ENCODE results near the gene SETD5.

Gene SETD5

DNA sequence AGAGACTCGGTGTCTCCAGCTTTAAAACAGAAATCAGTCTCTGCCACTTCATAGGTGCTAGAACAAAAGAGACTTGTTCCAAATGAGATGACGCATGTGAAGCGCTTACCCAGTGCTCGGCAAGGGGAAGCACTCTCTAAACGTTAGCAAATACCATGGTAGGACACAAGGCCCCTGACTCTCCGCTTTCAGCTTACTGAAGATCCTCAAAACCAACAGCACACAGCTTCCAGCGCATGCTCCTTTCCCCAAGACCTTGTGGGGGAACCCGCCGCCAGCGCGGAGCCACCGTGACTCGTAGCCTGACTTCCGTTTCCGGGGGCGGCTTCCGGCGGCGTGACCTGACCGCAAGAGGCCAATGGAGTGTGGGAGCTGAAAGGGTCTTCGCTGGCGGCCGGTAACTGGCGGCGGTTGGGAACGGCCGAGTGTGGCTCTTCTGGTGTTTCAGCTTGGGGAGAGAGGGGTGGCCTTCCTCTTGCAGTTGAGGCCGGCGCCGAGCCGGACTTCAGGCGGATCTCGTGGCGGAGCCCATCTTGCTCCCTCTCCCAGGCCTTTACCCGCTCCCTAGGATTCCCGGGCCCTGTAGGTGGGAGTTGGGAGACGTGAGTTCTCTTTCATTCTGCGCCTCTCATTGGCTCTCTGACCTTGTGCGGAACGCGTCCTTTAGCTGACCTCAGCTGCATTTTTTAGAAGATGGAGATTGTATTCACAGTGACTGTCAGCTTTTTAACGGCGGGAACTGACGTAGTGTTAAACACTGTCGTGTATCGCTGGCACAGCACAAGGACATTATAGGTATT is 34.5 kb upstream of the SETD5 start, which contains the start of gene THUMPD3:
THUMPD3 (plus strand) TSS at position 324 of the 800 bp plus-strand sequence. CDS start 2,015 bp downstream, outside the sequence.
- Histone ChIP-seq H3K27me3 (ENCODE audit: insufficient read depth, low read length, poor library complexity) (no peaks in the 10 kb centered on the region), H3K36me3 (ENCODE audit: insufficient read depth, low read length) (peaks cover 33% of the 10 kb centered on the region), H3K9ac (ENCODE audit: low read depth, low read length) (peak within 1 kb of the TSS; percentile 95), H3K79me2 (ENCODE audit: insufficient read depth, low read length) (peaks cover 47% of the 10 kb centered on the region), H3K4me2 (ENCODE audit: insufficient read depth, low read length) (peak within 1 kb of the TSS; percentile 70), H3K9me3 (ENCODE audit: insufficient read depth, low read length, severe bottlenecking) (no peaks in the 10 kb centered on the region), H3K27ac (ENCODE audit: low read length) (peak within 1 kb of the TSS; percentile 99), H3K4me3 (ENCODE audit: low read depth in 1 of 2, low read length in 2 of 2) (peak within 1 kb of the TSS; percentile 94 to 95), H3K4me1 (ENCODE audit: insufficient read depth, low read length) (peaks cover 34% of the 10 kb centered on the region), H4K20me1 (ENCODE audit: insufficient read depth, low read length) (peaks cover 3% of the 10 kb centered on the region; the same call in 1 of the 2 replicates), H2AFZ (ENCODE audit: low read depth, low read length) (peak within 1 kb of the TSS; percentile 88)
- peak; percentile 97 for ATAC-seq (ENCODE audit: insufficient read depth, low read depth)
- TF ChIP-seq, protein P1, sequence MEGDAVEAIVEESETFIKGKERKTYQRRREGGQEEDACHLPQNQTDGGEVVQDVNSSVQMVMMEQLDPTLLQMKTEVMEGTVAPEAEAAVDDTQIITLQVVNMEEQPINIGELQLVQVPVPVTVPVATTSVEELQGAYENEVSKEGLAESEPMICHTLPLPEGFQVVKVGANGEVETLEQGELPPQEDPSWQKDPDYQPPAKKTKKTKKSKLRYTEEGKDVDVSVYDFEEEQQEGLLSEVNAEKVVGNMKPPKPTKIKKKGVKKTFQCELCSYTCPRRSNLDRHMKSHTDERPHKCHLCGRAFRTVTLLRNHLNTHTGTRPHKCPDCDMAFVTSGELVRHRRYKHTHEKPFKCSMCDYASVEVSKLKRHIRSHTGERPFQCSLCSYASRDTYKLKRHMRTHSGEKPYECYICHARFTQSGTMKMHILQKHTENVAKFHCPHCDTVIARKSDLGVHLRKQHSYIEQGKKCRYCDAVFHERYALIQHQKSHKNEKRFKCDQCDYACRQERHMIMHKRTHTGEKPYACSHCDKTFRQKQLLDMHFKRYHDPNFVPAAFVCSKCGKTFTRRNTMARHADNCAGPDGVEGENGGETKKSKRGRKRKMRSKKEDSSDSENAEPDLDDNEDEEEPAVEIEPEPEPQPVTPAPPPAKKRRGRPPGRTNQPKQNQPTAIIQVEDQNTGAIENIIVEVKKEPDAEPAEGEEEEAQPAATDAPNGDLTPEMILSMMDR (IDR thresholded peaks at IDR 0.05; ENCODE audit: borderline replicate concordance, extremely low read depth, low read length, poor library complexity, severe bottlenecking): no peak
- no peak for TF ChIP-seq EZH2 (IDR thresholded peaks at IDR 0.05; ENCODE audit: borderline replicate concordance, low read depth, low read length, severe bottlenecking)
- DNase-seq: peak; percentile 93

DNA sequence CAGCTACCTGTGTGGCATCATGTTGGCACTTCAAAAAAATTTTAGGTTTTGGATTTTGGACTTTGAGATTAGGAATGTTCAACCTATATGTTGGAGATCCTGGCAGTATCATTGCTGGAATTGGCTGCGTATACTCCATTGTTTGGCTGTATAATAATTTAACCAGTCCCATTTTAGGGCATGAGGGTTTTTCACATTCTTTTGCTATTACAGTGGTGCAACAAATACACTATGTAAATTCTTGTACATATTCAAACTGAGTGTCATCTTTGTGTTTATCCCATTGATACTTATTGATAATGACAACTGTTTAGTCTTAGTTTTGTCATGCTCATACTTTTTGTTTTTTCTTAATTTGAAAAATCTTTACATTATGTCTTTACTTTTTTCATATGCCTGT is 27.9 kb upstream of the SETD5 start:
- no peak overlapping the region for H3K27ac ChIP-seq (ENCODE audit: low read length)
- no peaks in the 10 kb centered on the region for H3K9me3 ChIP-seq (ENCODE audit: insufficient read depth, low read length, severe bottlenecking)
- no peak overlapping the region for H3K9ac ChIP-seq (ENCODE audit: low read depth, low read length)
- ATAC-seq (ENCODE audit: insufficient read depth, low read depth): no peak
- TF ChIP-seq, protein P1 (IDR thresholded peaks at IDR 0.05; ENCODE audit: borderline replicate concordance, extremely low read depth, low read length, poor library complexity, severe bottlenecking): no peak
- TF ChIP-seq EZH2 (IDR thresholded peaks at IDR 0.05; ENCODE audit: borderline replicate concordance, low read depth, low read length, severe bottlenecking): no peak
- no peak overlapping the region for H2AFZ ChIP-seq (ENCODE audit: low read depth, low read length)
- H3K79me2 ChIP-seq (ENCODE audit: insufficient read depth, low read length): peaks cover 61% of the 10 kb centered on the region
- H3K4me2 ChIP-seq (ENCODE audit: insufficient read depth, low read length): no peak overlapping the region
- H3K27me3 ChIP-seq (ENCODE audit: insufficient read depth, low read length, poor library complexity): no peaks in the 10 kb centered on the region
- no peak overlapping the region for H3K4me3 ChIP-seq (ENCODE audit: low read depth in 1 of 2, low read length in 2 of 2)
- H3K36me3 ChIP-seq (ENCODE audit: insufficient read depth, low read length): peaks cover 93% of the 10 kb centered on the region
- peaks cover 6% of the 10 kb centered on the region; the same call in 1 of the 2 replicates for H4K20me1 ChIP-seq (ENCODE audit: insufficient read depth, low read length)
- DNase-seq: no peak
- peaks cover 9% of the 10 kb centered on the region for H3K4me1 ChIP-seq (ENCODE audit: insufficient read depth, low read length)

DNA sequence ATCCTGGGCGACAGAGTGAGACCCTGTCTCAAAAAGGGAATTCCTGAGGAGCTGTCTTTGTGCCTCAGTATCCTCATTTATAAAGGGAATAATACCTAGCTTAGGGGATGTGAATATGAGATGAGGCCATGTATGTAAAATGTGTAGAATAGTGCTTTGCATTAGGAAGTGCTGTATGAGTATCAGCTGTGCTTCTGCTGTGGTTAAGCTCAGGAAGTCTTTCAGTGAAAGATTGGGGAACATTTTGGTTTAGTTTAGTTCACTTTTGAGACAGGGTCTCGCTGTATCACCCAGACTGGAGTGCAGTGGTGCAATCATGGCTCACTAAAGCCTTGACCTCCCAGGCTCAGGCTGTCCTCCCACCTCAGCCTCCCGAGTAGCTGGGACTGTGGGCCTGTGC is 23.9 kb upstream of the SETD5 start:
- no peak overlapping the region for H3K27ac ChIP-seq (ENCODE audit: low read length)
- no peak overlapping the region for H2AFZ ChIP-seq (ENCODE audit: low read depth, low read length)
- H3K4me3 ChIP-seq (ENCODE audit: low read depth in 1 of 2, low read length in 2 of 2): no peak overlapping the region
- no peaks in the 10 kb centered on the region; the same call in 1 of the 2 replicates for H3K4me1 ChIP-seq (ENCODE audit: insufficient read depth, low read length)
- H3K36me3 ChIP-seq (ENCODE audit: insufficient read depth, low read length): peaks cover 95% of the 10 kb centered on the region
- H4K20me1 ChIP-seq (ENCODE audit: insufficient read depth, low read length): peaks cover 6% of the 10 kb centered on the region; the same call in 1 of the 2 replicates
- H3K27me3 ChIP-seq (ENCODE audit: insufficient read depth, low read length, poor library complexity): no peaks in the 10 kb centered on the region
- no peak overlapping the region for H3K4me2 ChIP-seq (ENCODE audit: insufficient read depth, low read length)
- DNase-seq (no peak), ATAC-seq (ENCODE audit: insufficient read depth, low read depth) (peak; percentile 45; the same call in 1 of the 3 replicates)
- H3K9ac ChIP-seq (ENCODE audit: low read depth, low read length): no peak overlapping the region
- no peaks in the 10 kb centered on the region for H3K9me3 ChIP-seq (ENCODE audit: insufficient read depth, low read length, severe bottlenecking)
- TF ChIP-seq EZH2 (IDR thresholded peaks at IDR 0.05; ENCODE audit: borderline replicate concordance, low read depth, low read length, severe bottlenecking): no peak
- TF ChIP-seq, protein P1 (IDR thresholded peaks at IDR 0.05; ENCODE audit: borderline replicate concordance, extremely low read depth, low read length, poor library complexity, severe bottlenecking): no peak
- H3K79me2 ChIP-seq (ENCODE audit: insufficient read depth, low read length): peaks cover 62% of the 10 kb centered on the region

All from DND-41 (cell line).